Ectodermal cell (in vitro differentiated cells): ENCODE results near the gene OR2A25.

ENCODE experiments used
- H3K27ac ChIP-seq: 2 replicates; pipeline ENCODE4 v1.7.0; 2013; ENCODE audit warnings: mild to moderate bottlenecking, low read depth, low read length; ENCODE audit not compliant: insufficient read depth, poor library complexity, severe bottlenecking
- H3K27me3 ChIP-seq: 2 replicates; pipeline ENCODE4 v1.7.0; 2013; ENCODE audit warnings: mild to moderate bottlenecking, low read length; ENCODE audit not compliant: insufficient read depth, control insufficient read depth, poor library complexity, severe bottlenecking
- H3K36me3 ChIP-seq: one replicate; pipeline ENCODE4 v1.7.0; 2013; ENCODE audit warnings: low read length; ENCODE audit not compliant: control insufficient read depth, insufficient read depth
- H3K4me1 ChIP-seq: one replicate; pipeline ENCODE4 v1.7.0; 2013; ENCODE audit warnings: low read length; ENCODE audit not compliant: control insufficient read depth, insufficient read depth
- H3K4me3 ChIP-seq: 2 replicates; pipeline ENCODE4 v1.7.0; 2013; ENCODE audit warnings: low read depth, low read length, control low read depth; ENCODE audit not compliant: insufficient read depth
- H3K9me3 ChIP-seq: 2 replicates; pipeline ENCODE4 v1.7.0; 2013; ENCODE audit warnings: mild to moderate bottlenecking, low read length, moderate library complexity; ENCODE audit not compliant: control insufficient read depth
- whole genome bisulfite sequencing, 2 experiments: methylation state at CpG; one replicate each; pipeline ENCODE4 v1.1.7; 2013; ENCODE audit warnings: missing lambda C conversion rate in 2 of 2; 5-methylcytosine and 5-hydroxymethylcytosine counted together

Gene OR2A25

DNA sequence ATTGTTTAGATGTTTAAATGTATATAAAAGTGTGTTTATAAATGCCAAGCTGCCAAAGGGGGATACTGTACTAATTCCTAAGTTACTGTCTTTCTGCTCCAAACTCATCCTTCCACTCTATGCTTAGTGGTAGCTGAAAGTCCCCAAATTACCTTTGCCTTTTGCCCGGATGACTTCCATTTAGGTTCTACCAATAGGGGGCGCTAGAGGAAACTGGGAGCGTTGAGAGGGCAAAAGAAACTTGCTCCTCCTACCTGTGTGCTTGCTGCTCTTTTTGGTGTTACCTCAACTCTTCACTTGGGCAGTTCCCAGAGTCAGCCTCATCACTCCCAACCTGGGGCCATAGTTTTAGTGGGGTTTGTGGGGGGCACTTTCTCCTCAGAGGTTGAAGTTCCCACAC lies 5.9 kb upstream of the OR2A25 start:
- H3K36me3 ChIP-seq, result no peaks in the 10 kb centered on the region
- no peak overlapping the region for H3K4me3 ChIP-seq
- no peaks in the 10 kb centered on the region for H3K9me3 ChIP-seq
- WGBS, 2 experiments, result 50 to 57% methylated on average over 3 of the region's 3 CpGs
- H3K4me1 ChIP-seq, result no peaks in the 10 kb centered on the region
- H3K27me3 ChIP-seq, result no peaks in the 10 kb centered on the region
- H3K27ac ChIP-seq, result no peak overlapping the region

DNA sequence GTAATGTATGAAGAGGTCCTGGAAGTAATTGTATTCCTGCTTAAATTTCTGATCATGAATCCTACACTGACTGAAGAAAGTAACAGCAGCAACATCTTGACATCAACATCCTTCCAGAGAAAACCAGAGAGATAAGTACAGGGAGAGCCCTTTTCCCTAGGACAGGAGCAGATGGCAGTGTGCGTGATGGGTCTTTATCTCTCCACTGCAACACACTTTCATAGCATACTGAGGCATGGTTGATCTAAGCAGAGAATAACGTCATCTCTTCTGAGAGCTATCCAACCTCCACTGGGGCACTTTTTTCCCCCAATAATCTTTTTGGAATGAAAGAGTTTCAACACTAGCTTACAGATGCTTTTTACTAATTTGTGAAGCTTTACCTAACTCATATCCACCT lies 342 bp downstream of the OR2A25 start:
- Histone ChIP-seq H3K36me3 (no peaks in the 10 kb centered on the region), H3K27me3 (no peaks in the 10 kb centered on the region), H3K4me1 (no peaks in the 10 kb centered on the region), H3K27ac (no peak overlapping the region), H3K4me3 (no peak overlapping the region), H3K9me3 (no peaks in the 10 kb centered on the region)
- WGBS, 2 experiments, result 84 to 89% methylated on average over 2 of the region's 2 CpGs

DNA sequence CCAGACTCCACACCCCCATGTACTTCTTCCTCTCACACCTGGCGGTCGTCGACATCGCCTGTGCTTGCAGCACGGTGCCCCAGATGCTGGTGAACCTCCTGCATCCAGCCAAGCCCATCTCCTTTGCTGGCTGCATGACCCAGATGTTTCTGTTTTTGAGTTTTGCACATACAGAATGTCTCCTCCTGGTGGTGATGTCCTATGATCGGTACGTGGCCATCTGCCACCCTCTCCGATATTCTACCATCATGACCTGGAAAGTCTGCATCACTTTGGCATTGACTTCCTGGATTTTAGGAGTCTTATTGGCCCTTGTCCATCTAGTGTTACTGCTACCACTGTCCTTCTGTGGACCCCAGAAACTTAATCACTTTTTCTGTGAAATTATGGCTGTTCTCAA lies 4.8 kb downstream of the OR2A25 start:
- 93 to 95% methylated on average over 8 of the region's 8 CpGs for WGBS, 2 experiments
- H3K27ac ChIP-seq, result no peak overlapping the region

DNA sequence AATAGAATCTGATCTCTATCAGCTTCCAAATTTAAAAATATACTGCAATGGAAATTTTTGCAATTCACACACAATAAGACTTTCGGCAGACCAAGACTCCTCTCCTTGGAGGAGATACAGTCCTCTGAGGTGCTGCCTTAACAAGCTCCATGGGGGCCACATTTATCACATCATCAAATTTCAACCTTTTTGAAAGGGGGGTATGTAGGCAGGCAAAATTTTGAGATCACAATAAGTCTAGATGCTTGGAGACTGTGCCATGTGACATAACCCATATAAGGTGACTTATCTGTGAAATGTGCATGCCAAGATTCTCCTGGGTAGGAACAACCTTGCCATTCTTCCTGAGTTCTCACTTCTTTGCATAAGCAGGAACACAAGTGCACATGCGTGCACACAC lies 16.4 kb downstream of the OR2A25 start, which contains the start of gene OR2A12:
Gene OR2A12 (plus strand): TSS at position 301 of the 400 bp plus-strand sequence. CDS start 8,830 bp downstream, outside the sequence.
- WGBS, 2 experiments, result 95 to 100% methylated on average over 1 to 2 of the region's 2 CpGs
- Histone ChIP-seq H3K4me3 (no peak within 1 kb of the TSS), H3K9me3 (no peaks in the 10 kb centered on the region), H3K27me3 (no peaks in the 10 kb centered on the region), H3K36me3 (no peaks in the 10 kb centered on the region), H3K4me1 (no peaks in the 10 kb centered on the region), H3K27ac (no peak within 1 kb of the TSS)

More for the DNA sequence above, 4.8 kb downstream of the OR2A25 start:
- Histone ChIP-seq H3K4me1 (no peaks in the 10 kb centered on the region), H3K4me3 (no peak overlapping the region), H3K36me3 (no peaks in the 10 kb centered on the region), H3K27me3 (no peaks in the 10 kb centered on the region), H3K9me3 (no peaks in the 10 kb centered on the region)

DNA sequence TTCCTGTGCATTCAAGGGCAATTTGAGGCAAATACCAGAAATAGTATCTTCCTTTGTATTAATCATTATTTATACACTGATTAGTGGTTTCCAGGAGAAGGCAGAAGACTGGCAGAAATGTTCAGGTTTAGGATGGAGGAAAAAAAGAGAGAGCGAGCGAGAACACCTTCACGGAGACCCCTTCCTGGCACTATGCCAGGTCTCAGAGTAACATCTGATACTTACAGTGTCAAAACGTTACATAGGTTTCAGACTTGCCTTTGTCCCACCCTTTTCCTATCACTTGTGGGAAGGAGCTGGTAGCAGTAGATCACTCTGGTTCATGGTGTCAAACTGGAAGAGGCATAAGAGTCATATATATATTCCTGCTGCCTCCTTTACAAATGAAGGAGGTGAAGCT lies 17.1 kb downstream of the OR2A25 start:
- WGBS, 2 experiments, result 70 to 75% methylated on average over 4 of the region's 4 CpGs
- Histone ChIP-seq H3K4me3 (no peak overlapping the region), H3K9me3 (no peaks in the 10 kb centered on the region), H3K27me3 (no peaks in the 10 kb centered on the region), H3K4me1 (no peaks in the 10 kb centered on the region), H3K27ac (no peak overlapping the region), H3K36me3 (no peaks in the 10 kb centered on the region)

DNA sequence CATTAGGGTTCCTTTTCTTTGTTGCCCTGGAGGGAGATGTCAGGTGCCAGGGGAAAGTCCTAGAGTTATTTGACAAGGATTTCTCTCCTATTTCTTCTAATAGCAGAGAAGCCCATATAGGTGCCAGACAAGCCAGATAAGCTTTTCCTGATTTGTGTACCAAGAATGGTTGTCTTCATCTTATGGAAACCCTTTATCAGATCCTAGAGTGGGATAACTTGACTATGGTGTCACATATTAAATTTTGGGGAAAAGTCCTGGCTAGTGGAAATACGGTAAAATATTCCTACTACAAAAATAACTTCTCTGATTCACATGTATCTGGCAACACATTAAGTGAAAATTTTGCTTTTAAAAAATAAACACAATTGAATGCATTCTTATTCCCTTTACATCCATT lies 17.6 kb downstream of the OR2A25 start:
- Histone ChIP-seq H3K9me3 (no peaks in the 10 kb centered on the region), H3K27ac (no peak overlapping the region), H3K27me3 (no peaks in the 10 kb centered on the region), H3K4me1 (no peaks in the 10 kb centered on the region), H3K4me3 (no peak overlapping the region), H3K36me3 (no peaks in the 10 kb centered on the region)
- 78% methylated on average over 1 of the region's 1 CpG; no CpG with 5 or more reads in 1 of the 2 experiments for WGBS, 2 experiments

DNA sequence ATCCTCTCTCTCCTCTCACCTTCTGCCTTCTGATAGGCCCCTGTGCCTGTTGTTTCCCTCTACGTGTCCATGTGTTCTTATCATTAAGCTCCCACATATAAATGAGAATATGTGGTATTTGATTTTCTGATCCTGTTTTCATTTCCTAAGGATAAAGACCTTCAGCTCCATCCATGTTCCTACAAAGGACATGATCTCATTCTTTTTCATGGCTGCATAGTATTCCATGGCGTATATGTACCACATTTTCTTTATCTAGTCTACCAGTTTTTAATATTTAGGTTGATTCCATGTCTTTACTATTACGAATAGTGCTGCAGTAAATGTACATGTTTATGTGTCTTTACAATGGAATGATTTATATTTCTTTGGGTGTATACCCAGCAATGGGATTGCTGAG lies 21.1 kb downstream of the OR2A25 start:
- H3K4me3 ChIP-seq, result no peak overlapping the region
- no peak overlapping the region for H3K27ac ChIP-seq
- no peaks in the 10 kb centered on the region for H3K36me3 ChIP-seq
- H3K4me1 ChIP-seq, result no peaks in the 10 kb centered on the region
- no peaks in the 10 kb centered on the region for H3K27me3 ChIP-seq
- WGBS, 2 experiments, result 89 to 98% methylated on average over 2 to 3 of the region's 3 CpGs
- H3K9me3 ChIP-seq, result no peaks in the 10 kb centered on the region

DNA sequence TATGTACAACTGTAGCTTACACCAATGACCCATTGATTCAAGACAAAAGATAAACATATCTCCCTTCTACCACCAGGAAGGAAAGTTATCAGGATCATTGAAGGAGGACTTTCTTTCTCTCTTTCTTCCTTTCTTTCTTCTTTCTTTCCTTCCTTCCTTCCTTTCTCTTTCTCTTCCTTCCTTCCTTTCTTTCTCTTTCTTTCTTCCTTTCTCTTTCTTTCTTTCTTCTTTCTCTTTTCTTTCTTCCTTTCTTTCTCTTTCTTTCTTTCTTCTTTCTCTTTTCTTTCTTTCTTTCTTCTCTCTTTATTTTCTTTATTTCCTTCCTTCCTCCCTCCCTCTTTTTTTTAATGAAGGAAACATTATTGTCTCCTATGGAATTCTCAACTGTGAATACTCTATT lies 29.2 kb downstream of the OR2A25 start:
- no peaks in the 10 kb centered on the region for H3K4me1 ChIP-seq
- H3K4me3 ChIP-seq, result no peak overlapping the region
- H3K27ac ChIP-seq, result no peak overlapping the region
- H3K9me3 ChIP-seq, result no peaks in the 10 kb centered on the region
- H3K36me3 ChIP-seq, result no peaks in the 10 kb centered on the region
- no peaks in the 10 kb centered on the region for H3K27me3 ChIP-seq

DNA sequence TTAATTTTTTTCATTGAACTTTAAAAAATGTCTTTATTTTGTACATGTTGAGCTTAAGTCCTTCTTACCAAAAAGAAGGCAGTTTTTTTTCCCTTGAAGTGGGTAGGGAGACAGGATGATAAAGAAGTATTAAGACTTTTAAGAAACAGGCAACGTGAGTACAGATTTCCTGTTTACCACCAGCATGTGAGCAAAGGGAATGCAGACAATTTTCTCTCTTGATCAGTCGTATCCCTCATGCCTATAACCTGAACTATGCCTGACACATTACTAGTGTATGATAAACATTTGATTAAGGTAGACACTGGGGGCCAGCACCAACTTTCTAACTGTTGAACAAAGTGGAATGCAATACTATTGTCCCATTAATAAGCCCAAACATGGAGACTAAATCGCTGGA lies 31.0 kb downstream of the OR2A25 start:
- Histone ChIP-seq H3K36me3 (no peaks in the 10 kb centered on the region), H3K27ac (no peak overlapping the region), H3K4me3 (no peak overlapping the region), H3K27me3 (no peaks in the 10 kb centered on the region), H3K4me1 (no peaks in the 10 kb centered on the region), H3K9me3 (no peaks in the 10 kb centered on the region)
- WGBS, 2 experiments, result 83 to 93% methylated on average over 3 of the region's 3 CpGs

DNA sequence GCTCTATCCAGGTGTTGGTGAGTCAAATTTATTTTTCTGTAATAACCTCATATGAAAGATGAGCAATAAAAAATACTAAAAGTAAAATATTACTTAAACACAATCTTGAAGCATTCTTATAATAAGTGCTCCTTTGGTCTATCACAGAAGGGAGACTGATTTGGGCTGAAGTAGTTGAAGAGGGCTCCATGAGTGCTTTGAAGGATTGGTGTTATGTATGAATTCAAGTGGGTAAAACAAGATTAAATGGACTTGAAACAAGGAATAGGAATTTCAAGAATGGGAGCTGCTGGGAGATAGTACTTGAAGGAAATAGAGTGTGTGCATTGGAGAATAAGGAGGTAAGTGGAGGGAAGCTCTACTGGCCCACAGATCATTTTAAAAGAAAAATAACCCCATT lies 32.4 kb downstream of the OR2A25 start:
- Histone ChIP-seq H3K36me3 (no peaks in the 10 kb centered on the region), H3K4me3 (no peak overlapping the region), H3K4me1 (no peaks in the 10 kb centered on the region), H3K27ac (no peak overlapping the region), H3K27me3 (no peaks in the 10 kb centered on the region), H3K9me3 (no peaks in the 10 kb centered on the region)

DNA sequence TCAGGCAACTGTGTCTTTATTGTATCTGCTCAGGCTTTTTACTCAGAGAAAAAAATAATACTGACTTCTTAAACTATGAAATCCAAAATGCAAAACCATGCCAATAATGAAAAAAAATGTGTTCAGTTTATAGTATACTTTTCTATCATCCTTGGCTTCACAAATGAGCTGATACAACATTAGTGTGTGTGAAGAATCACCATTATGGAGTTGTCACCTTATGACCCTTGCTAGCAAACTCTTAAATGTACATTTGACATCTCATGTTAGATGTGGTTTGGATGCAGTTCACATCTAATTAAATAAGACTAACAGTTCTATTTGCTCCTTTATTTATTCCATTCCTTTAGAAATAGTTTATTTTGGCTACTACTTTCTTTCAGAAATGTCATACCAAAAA lies 35.6 kb downstream of the OR2A25 start:
- no peaks in the 10 kb centered on the region for H3K4me1 ChIP-seq
- H3K9me3 ChIP-seq, result no peaks in the 10 kb centered on the region
- H3K36me3 ChIP-seq, result no peaks in the 10 kb centered on the region
- H3K4me3 ChIP-seq, result no peak overlapping the region
- H3K27me3 ChIP-seq, result no peaks in the 10 kb centered on the region
- H3K27ac ChIP-seq, result no peak overlapping the region
